Stomach (tissue), 9 donors: Measurements from ENCODE around the gene RPSA. TPM values are rescaled to one million over a fixed set of nuclear protein-coding genes. Genes with fewer than 3 reads are reported as not detected.

ENCODE experiments used
- DNase-seq, 2 donors: peaks; one replicate each; pipeline versions ENCODE4 v3.0.0 to v3.0.0-alpha.2; 2013 to 2019
- H3K27ac ChIP-seq, 5 donors: fragments of 200-600 bp in 4 of 5; sonication (generic) in 4 of 5; one replicate each; pipeline ENCODE4 v1.5.1; 2013 to 2019; ENCODE audit warnings: mild to moderate bottlenecking in 1 of 5, moderate library complexity in 1 of 5
- H3K27me3 ChIP-seq, 3 donors: fragments of 200-600 bp; sonication (generic); one replicate each; pipeline ENCODE4 v1.5.1; 2017 to 2019; ENCODE audit warnings: mixed run types in 1 of 3
- H3K36me3 ChIP-seq, 4 donors: fragments of 200-600 bp; sonication (generic); 1 replicate in 3 of 4; 2 replicates in 1 of 4; pipeline ENCODE4 v1.5.1; 2016 to 2019
- H3K4me1 ChIP-seq, 4 donors: fragments of 200-600 bp; sonication (generic); one replicate each; pipeline ENCODE4 v1.5.1; 2016 to 2019
- H3K4me3 ChIP-seq, 4 donors: fragments of 200-600 bp; sonication (generic) in 3 of 4; one replicate each; pipeline ENCODE4 v1.5.1; 2016 to 2019; ENCODE audit warnings: mild to moderate bottlenecking in 1 of 4
- H3K9me3 ChIP-seq, 4 donors: fragments of 200-600 bp; sonication (generic); one replicate each; pipeline ENCODE4 v1.5.1; 2016 to 2019
- CTCF ChIP-seq, 7 experiments: fragments of 450-650 bp in 4 of 7; fragments of 200-600 bp in 3 of 7; sonication (generic) in 3 of 7; IDR thresholded peaks; one replicate each; pipeline ENCODE4 v1.5.1; 2016 to 2019; ENCODE audit warnings: antibody characterized with exemption in 7 of 7, control low read depth in 2 of 7, mild to moderate bottlenecking in 1 of 7
- EP300 ChIP-seq: sonication (generic); formaldehyde crosslinking; IDR thresholded peaks from one replicate; pipeline ENCODE4 v1.6.1; 2017; ENCODE audit warnings: antibody characterized with exemption
- POLR2A ChIP-seq, 4 donors: fragments of 450-650 bp; IDR thresholded peaks; one replicate each; pipeline ENCODE4 v1.6.1; 2016; ENCODE audit warnings: antibody characterized with exemption in 4 of 4, control low read depth in 2 of 4, mild to moderate bottlenecking in 1 of 4, moderate library complexity in 1 of 4
- POLR2AphosphoS5 ChIP-seq, 3 donors: sonication (generic); formaldehyde crosslinking; IDR thresholded peaks; one replicate each; pipeline ENCODE4 v1.6.1; 2016; ENCODE audit warnings: antibody characterized with exemption in 3 of 3
- WGBS, 5 donors: extraction: QIAGEN DNeasy Blood & Tissue Kit in 3 of 5; methylation state at CpG; one replicate each; pipeline versions ENCODE4 v1.1.5 to v1.1.7; 2013 to 2018; 5-methylcytosine and 5-hydroxymethylcytosine counted together
- intact Hi-C: fragments of 100-400 bp; cut with DNase I; formaldehyde crosslinking; loops from one replicate; pipeline ENCODE4 v1.15.1; 2023; ENCODE audit warnings: low total_unique reads
- polyA plus RNA-seq, 3 donors: library from polyadenylated mRNA; stranded (reverse); fragments of 200-250 nt; gene quantifications; one replicate each; pipeline ENCODE4 v1.2.3, GENCODE V29; 2013
- total RNA-seq, 5 donors: library from RNA; depleted of rRNA; stranded (reverse); fragments of >200 nt; gene quantifications; one replicate each; pipeline versions ENCODE4 v1.1.0 to v1.2.3, GENCODE V29; 2014 to 2016
- donor health status: healthy with polysubstance abuse.
- donor health status: Bipolar disorder and iron deficiency.
- donor health status: healthy.

Gene RPSA
- total and polyA plus RNA-seq, 8 donors, result 346 to 2,119 (median 1,066) TPM

- intact Hi-C loops, result no loop called here
- H3K4me1 ChIP-seq, result peaks cover 23 to 61% (median 50%) of the 10 kb centered on the region in 4 donors
- H3K4me3 ChIP-seq, result no peak overlapping the region
- no peak for TF ChIP-seq POLR2AphosphoS5 (IDR thresholded peaks at IDR 0.05)
- no peak for TF ChIP-seq CTCF (IDR thresholded peaks at IDR 0.05)
- TF ChIP-seq EP300, result no peak
- TF ChIP-seq POLR2A (IDR thresholded peaks at IDR 0.05), result no peak
- no peak for DNase-seq
- H3K27ac ChIP-seq, result no peak overlapping the region
- H3K27me3 ChIP-seq, result no peaks in the 10 kb centered on the region
- H3K9me3 ChIP-seq, result no peaks in the 10 kb centered on the region
- H3K36me3 ChIP-seq, result peaks cover 12 to 23% (median 21%) of the 10 kb centered on the region in 4 donors
- 70 to 75% (median 71%) methylated on average over 5 of the region's 5 CpGs for WGBS, 5 donors
Observed at GRCh38 chr3:39386318-39386717, 20.2 kb upstream of the RPSA start.

- H3K4me1 ChIP-seq, result peaks cover 23 to 58% (median 47%) of the 10 kb centered on the region in 4 donors
- H3K4me3 ChIP-seq, result no peak overlapping the region
- no peak for DNase-seq
- no peaks in the 10 kb centered on the region for H3K9me3 ChIP-seq
- 47 to 72% (median 65%) methylated on average over 1 of the region's 1 CpG for whole genome bisulfite sequencing, 5 donors
- no peak for TF ChIP-seq POLR2A (IDR thresholded peaks at IDR 0.05)
- no peak for TF ChIP-seq EP300
- TF ChIP-seq POLR2AphosphoS5 (IDR thresholded peaks at IDR 0.05), result no peak
- no peak for TF ChIP-seq CTCF (IDR thresholded peaks at IDR 0.05)
- no peak overlapping the region for H3K27ac ChIP-seq
- H3K27me3 ChIP-seq, result no peaks in the 10 kb centered on the region
- H3K36me3 ChIP-seq, result peaks cover 24 to 35% (median 33%) of the 10 kb centered on the region in 4 donors
- intact Hi-C loops, result no loop called here
Observed at GRCh38 chr3:39387411-39387975, 19.0 kb upstream of the RPSA start.

- Histone ChIP-seq H3K4me1 (peaks cover 19 to 53% (median 41%) of the 10 kb centered on the region in 4 donors), H3K9me3 (no peaks in the 10 kb centered on the region), H3K36me3 (peaks cover 30 to 41% (median 40%) of the 10 kb centered on the region in 4 donors), H3K27me3 (no peaks in the 10 kb centered on the region), H3K4me3 (no peak overlapping the region), H3K27ac (no peak overlapping the region)
- intact Hi-C loops, result no loop called here
- no peak for DNase-seq
- WGBS, 5 donors, result 70 to 83% (median 74%) methylated on average over 2 of the region's 2 CpGs
- TF ChIP-seq CTCF (IDR thresholded peaks at IDR 0.05) (no peak), POLR2AphosphoS5 (IDR thresholded peaks at IDR 0.05) (no peak), POLR2A (IDR thresholded peaks at IDR 0.05) (no peak), EP300 (no peak)
Observed at GRCh38 chr3:39388153-39388552, 18.4 kb upstream of the RPSA start.

- DNase-seq, result no peak
- Histone ChIP-seq H3K27ac (no peak overlapping the region), H3K4me1 (peaks cover 19 to 53% (median 41%) of the 10 kb centered on the region in 4 donors), H3K36me3 (peaks cover 33 to 48% (median 46%) of the 10 kb centered on the region in 4 donors), H3K9me3 (no peaks in the 10 kb centered on the region), H3K27me3 (no peaks in the 10 kb centered on the region), H3K4me3 (no peak overlapping the region)
- intact Hi-C loops, result no loop called here
- 62 to 76% (median 69%) methylated on average over 2 of the region's 2 CpGs for WGBS, 5 donors
- TF ChIP-seq CTCF (IDR thresholded peaks at IDR 0.05) (no peak), POLR2A (IDR thresholded peaks at IDR 0.05) (no peak), EP300 (no peak), POLR2AphosphoS5 (IDR thresholded peaks at IDR 0.05) (no peak)
Observed at GRCh38 chr3:39388741-39389248, 17.7 kb upstream of the RPSA start.
